IMR-90 (cell line): ENCODE results near the gene ITIH5.

Experiments used
- BHLHE40 ChIP-seq: fragments of 150-350 bp; IDR thresholded peaks from 2 replicates; pipeline ENCODE4 v1.6.1; 2016; ENCODE audit warnings: mild to moderate bottlenecking, low read depth, low read length
- CEBPB ChIP-seq: IDR thresholded peaks from 2 replicates; pipeline ENCODE4 v1.6.1; 2012; ENCODE audit warnings: low read depth, low read length, improper control_type of control experiment
- CTCF ChIP-seq: conservative IDR thresholded peaks from 2 replicates; pipeline ENCODE4 v1.5.1; 2012; ENCODE audit warnings: mild to moderate bottlenecking, low read depth, low read length, improper control_type of control experiment
- MAFK ChIP-seq: IDR thresholded peaks from 2 replicates; pipeline ENCODE4 v1.6.1; 2012; ENCODE audit warnings: low read depth, low read length, improper control_type of control experiment
- MAZ ChIP-seq: IDR thresholded peaks from 2 replicates; pipeline ENCODE4 v1.6.1; 2012; ENCODE audit warnings: low read depth, mild to moderate bottlenecking, low read length, improper control_type of control experiment, moderate library complexity, borderline replicate concordance
- MXI1 ChIP-seq: IDR thresholded peaks from 2 replicates; pipeline ENCODE4 v1.6.1; 2012; ENCODE audit warnings: low read depth, mild to moderate bottlenecking, low read length, moderate library complexity, borderline replicate concordance
- NFE2L2 ChIP-seq: fragments of 150-350 bp; IDR thresholded peaks from 2 replicates; pipeline ENCODE4 v1.6.1; 2016; ENCODE audit warnings: low read depth, mild to moderate bottlenecking, low read length
- POLR2A ChIP-seq: IDR thresholded peaks from 2 replicates; pipeline ENCODE4 v1.6.1; 2012; ENCODE audit warnings: mild to moderate bottlenecking, low read depth, low read length
- RAD21 ChIP-seq: IDR thresholded peaks from 2 replicates; pipeline ENCODE4 v1.6.1; 2012; ENCODE audit warnings: low read length, improper control_type of control experiment
- RCOR1 ChIP-seq: IDR thresholded peaks from 2 replicates; pipeline ENCODE4 v1.6.1; 2012; ENCODE audit warnings: mild to moderate bottlenecking, low read length, improper control_type of control experiment; ENCODE audit not compliant: insufficient replicate concordance
- RFX5 ChIP-seq: IDR thresholded peaks from 2 replicates; pipeline ENCODE4 v1.8.0; 2012; ENCODE audit warnings: low read depth, mild to moderate bottlenecking, low read length, moderate library complexity
- SMC3 ChIP-seq: fragments of 150-350 bp; IDR thresholded peaks from 2 replicates; pipeline ENCODE4 v1.6.1; 2016; ENCODE audit warnings: low read depth, mild to moderate bottlenecking, antibody characterized with exemption, low read length, moderate library complexity
- USF2 ChIP-seq: fragments of 150-350 bp; IDR thresholded peaks from 2 replicates; pipeline ENCODE4 v1.6.1; 2017; ENCODE audit warnings: mild to moderate bottlenecking, antibody characterized with exemption, low read length, low read depth

DNA sequence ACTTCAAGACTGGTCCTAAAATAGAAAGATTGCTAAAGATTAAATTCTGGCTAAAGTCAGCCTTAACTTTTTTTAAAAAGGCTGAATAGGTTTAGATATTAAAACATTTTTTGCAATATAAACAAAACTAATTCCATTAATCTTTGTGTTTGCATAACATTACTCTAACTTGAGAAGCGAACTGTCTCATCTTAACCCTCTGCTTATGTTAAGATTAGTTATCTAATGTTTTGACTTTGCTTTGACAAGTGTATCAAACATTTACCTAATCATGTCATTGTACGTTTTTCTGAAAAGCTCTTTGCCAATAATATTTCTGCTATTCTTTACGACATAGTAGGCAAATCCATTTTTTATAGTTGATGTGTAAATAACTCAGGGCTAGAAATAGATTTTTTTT is 68.0 kb downstream of the ITIH5 start:
- no peak for TF ChIP-seq CTCF
- no peak for TF ChIP-seq USF2
- no peak for TF ChIP-seq RCOR1
- TF ChIP-seq RFX5 = no peak
- TF ChIP-seq NFE2L2 = no peak
- no peak for TF ChIP-seq RAD21
- TF ChIP-seq MAFK = no peak
- TF ChIP-seq SMC3 = no peak
- no peak for TF ChIP-seq MAZ
- TF ChIP-seq POLR2A = no peak
- TF ChIP-seq BHLHE40 = no peak
- TF ChIP-seq MXI1 = no peak
- no peak for TF ChIP-seq CEBPB
